Nephron (organoid): ENCODE data around the gene ITFG1.

Source experiments
- H3K27ac Mint-ChIP-seq, 3 experiments: 2 replicates each; pipeline ENCODE4 v1.8.0; 2020; ENCODE audit warnings: mixed read lengths in 3 of 3, mild to moderate bottlenecking in 2 of 3, moderate library complexity in 1 of 3
- H3K27me3 Mint-ChIP-seq: 2 replicates; pipeline ENCODE4 v1.8.0; 2021; ENCODE audit warnings: low read depth, mild to moderate bottlenecking, moderate library complexity, mixed read lengths
- H3K36me3 Mint-ChIP-seq: 2 replicates; pipeline ENCODE4 v1.8.0; 2020; ENCODE audit warnings: low read depth, mixed read lengths
- H3K4me1 Mint-ChIP-seq: 2 replicates; pipeline ENCODE4 v1.8.0; 2020; ENCODE audit warnings: mixed read lengths
- H3K4me3 Mint-ChIP-seq, 3 experiments: 2 replicates each; pipeline ENCODE4 v1.8.0; 2020; ENCODE audit warnings: mild to moderate bottlenecking in 3 of 3, mixed read lengths in 3 of 3, moderate library complexity in 2 of 3
- H3K9me3 Mint-ChIP-seq: 2 replicates; pipeline ENCODE4 v1.8.0; 2020; ENCODE audit warnings: mixed read lengths
- TF ChIP-seq, protein P1 (sequence below), 3 experiments: fragments of 200-600 bp; sonication (generic); IDR thresholded peaks; one replicate each; pipeline ENCODE4 v1.5.0; 2021; ENCODE audit warnings: antibody characterized with exemption in 3 of 3; ENCODE audit not compliant: unreplicated experiment in 3 of 3

Gene ITFG1

DNA sequence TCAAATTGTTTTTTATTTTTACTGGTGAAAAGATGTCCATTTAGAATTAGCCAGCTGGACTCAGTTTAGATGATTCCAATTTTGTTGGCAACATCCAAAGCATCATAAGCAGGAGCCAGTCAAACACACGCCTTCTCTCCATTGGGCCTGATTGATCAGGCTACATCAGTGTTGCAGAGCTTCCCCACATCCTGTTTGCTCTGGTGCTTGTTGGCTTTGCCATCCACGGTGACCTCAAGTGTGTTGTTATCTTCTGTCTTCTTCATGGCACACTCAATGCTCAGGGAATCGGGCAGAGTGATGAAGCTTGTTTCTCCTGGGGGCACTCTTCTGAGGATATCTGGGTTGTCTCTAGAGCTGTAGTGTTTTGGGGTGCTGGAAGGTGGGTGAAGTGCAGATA is 310.8 kb downstream of the ITFG1 start:
- Mint-ChIP-seq H3K27me3 (peaks cover 13% of the 10 kb centered on the region), H3K4me1 (no peaks in the 10 kb centered on the region), H3K9me3 (peaks cover 9% of the 10 kb centered on the region), H3K4me3 (no peak overlapping the region), H3K27ac (no peak overlapping the region), H3K36me3 (peaks cover 26% of the 10 kb centered on the region)
- TF ChIP-seq, protein P1, sequence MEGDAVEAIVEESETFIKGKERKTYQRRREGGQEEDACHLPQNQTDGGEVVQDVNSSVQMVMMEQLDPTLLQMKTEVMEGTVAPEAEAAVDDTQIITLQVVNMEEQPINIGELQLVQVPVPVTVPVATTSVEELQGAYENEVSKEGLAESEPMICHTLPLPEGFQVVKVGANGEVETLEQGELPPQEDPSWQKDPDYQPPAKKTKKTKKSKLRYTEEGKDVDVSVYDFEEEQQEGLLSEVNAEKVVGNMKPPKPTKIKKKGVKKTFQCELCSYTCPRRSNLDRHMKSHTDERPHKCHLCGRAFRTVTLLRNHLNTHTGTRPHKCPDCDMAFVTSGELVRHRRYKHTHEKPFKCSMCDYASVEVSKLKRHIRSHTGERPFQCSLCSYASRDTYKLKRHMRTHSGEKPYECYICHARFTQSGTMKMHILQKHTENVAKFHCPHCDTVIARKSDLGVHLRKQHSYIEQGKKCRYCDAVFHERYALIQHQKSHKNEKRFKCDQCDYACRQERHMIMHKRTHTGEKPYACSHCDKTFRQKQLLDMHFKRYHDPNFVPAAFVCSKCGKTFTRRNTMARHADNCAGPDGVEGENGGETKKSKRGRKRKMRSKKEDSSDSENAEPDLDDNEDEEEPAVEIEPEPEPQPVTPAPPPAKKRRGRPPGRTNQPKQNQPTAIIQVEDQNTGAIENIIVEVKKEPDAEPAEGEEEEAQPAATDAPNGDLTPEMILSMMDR (IDR thresholded peaks at IDR 0.05; ENCODE audit: unreplicated experiment in 3 of 3) = no peak

DNA sequence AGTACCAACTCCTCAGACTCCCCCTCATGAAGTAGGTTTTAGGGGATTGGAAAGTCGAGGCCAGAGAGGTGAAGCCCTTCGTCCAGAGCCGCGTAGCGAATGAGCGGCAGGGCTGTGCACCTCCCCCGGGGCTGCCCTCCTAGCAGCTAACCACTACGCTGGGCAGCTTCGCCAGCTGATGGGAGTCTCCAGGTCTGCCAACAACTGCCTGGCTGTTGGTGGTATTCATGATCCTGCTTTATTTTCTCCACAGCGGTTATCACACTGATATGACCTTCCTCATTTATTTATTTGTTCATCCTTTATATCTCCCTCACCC is 316.3 kb downstream of the ITFG1 start:
- TF ChIP-seq, protein P1 (IDR thresholded peaks at IDR 0.05; ENCODE audit: unreplicated experiment in 3 of 3) = peak in 1 of 3 experiments; percentile 13
- no peaks in the 10 kb centered on the region for H3K9me3 Mint-ChIP-seq
- no peaks in the 10 kb centered on the region for H3K36me3 Mint-ChIP-seq
- H3K27me3 Mint-ChIP-seq = peaks cover 33% of the 10 kb centered on the region
- H3K4me1 Mint-ChIP-seq = peaks cover 11% of the 10 kb centered on the region
- H3K27ac Mint-ChIP-seq = no peak overlapping the region
- H3K4me3 Mint-ChIP-seq = peak overlapping the region; percentile 72 to 84 (median 81)

DNA sequence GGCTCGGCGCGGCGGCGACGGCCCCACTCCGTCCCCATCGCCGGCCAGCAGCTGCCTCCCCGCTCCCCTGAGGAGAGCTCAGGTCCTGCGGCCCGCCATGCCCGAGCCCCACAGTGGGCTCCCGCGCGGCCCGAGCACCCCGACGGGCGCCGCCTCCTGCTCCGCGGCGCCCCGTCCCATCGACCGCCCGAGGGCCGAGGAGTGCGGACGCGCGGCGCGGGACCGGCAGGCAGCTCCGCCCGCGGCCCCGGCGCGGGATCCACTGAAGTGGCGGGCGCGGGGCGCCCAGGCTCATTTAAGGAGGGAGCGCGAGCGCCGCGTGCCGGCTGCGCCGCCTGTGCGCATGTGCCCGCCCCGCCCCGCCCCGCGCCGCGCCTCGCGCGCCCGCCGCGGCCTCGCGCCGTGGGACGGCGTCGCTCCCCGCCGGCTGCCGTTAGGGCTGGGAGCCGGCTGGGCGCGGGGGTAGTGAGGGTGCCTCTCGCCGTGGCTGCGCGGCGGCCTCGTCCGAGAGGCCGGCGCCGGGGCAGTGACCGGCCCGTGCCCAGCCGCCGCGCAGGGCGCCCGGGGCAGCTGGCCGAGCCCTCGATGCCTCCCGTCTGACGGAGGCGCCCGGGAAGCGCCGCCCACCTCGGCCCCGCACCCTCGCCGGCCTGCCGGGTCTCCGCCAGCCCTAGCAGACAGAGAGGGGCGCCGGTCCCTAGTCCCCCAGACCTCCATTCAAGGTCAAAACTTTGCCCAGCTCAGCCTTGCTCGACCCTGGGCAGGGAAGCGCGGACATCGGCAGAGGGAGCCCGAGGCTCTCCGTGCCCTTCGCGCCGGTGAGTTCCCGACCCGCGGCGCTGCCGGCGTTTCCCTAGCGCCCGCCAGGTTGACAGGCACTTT is 316.9 kb downstream of the ITFG1 start, which contains the start of gene NETO2:
Gene NETO2, minus strand, starts transcription at position 269 of the 882 bp plus-strand sequence. CDS start 333 bp downstream, outside the sequence.
- H3K4me1 Mint-ChIP-seq = peaks cover 11% of the 10 kb centered on the region
- H3K27ac Mint-ChIP-seq = no peak within 1 kb of the TSS
- H3K4me3 Mint-ChIP-seq = peak within 1 kb of the TSS; percentile 81 to 93 (median 90)
- TF ChIP-seq, protein P1 (IDR thresholded peaks at IDR 0.05; ENCODE audit: unreplicated experiment in 3 of 3) = peak; percentile 33 to 57 (median 56)
- no peaks in the 10 kb centered on the region for H3K36me3 Mint-ChIP-seq
- peaks cover 33% of the 10 kb centered on the region for H3K27me3 Mint-ChIP-seq
- no peaks in the 10 kb centered on the region for H3K9me3 Mint-ChIP-seq

DNA sequence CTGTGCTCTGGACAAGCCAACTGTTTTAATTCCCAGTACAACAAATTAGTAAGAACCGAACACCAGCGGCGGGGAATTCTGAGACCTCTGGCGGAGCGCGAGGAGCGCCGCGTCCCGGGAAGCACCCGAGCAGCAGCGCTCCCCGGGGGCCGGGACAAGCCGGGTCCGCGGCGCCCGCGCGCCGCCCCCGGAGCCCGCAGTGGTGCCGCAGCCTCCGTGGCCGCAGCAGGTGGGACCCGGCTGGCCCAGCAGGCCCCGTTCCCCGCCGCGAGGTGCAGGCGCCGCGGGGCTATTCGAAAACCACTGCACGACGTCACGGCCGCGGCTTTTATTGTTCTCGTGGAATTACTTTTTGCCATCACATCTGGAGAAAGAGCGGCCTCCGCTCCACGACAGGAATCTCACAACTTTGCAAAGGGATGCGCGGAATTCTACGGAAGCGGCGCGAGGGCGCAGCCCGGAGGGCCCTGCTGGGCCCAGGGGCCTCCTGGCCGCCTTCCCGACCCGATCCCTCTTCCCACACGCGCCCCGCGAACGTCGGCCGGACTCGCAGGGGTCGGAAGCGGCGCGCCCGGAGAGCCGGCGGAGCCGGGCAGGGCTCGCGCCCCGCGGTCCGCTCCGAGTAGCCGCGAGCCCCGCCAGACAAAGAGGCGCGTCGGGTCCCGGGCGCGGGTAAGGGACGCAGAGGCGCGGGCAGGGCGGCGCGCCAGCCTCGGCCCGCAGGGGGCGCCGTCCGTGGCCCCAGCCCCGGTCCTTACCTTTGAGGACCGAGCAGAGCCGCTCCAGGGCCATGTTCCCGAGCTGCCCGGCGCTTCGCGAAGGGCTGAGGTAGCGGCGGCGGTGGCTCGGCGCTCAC is 317.8 kb downstream of the ITFG1 start:
- Mint-ChIP-seq H3K27ac (no peak overlapping the region), H3K27me3 (peaks cover 33% of the 10 kb centered on the region), H3K36me3 (no peaks in the 10 kb centered on the region), H3K4me1 (peaks cover 11% of the 10 kb centered on the region), H3K4me3 (peak overlapping the region; percentile 90 to 93 (median 90)), H3K9me3 (no peaks in the 10 kb centered on the region)
- TF ChIP-seq, protein P1 (IDR thresholded peaks at IDR 0.05; ENCODE audit: unreplicated experiment in 3 of 3) = peak; percentile 58 to 79 (median 71)

DNA sequence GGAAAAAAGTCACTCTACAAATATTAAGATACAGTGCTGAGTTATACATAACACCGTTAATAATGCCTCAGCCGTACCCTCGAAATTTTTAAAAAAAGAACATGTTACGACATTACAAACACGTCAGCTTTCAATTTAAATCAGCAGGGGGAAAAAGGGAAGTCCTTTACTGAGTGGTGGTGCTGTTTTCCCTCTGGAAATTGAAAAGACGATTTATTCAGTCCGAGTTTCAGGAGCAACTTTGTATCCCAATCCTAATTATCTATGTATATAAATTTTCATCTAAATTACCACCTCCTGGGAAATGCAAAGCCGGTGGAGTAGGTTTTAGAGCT is 318.4 kb downstream of the ITFG1 start:
- H3K4me1 Mint-ChIP-seq = peaks cover 11% of the 10 kb centered on the region
- H3K27me3 Mint-ChIP-seq = peaks cover 33% of the 10 kb centered on the region
- TF ChIP-seq, protein P1 (IDR thresholded peaks at IDR 0.05; ENCODE audit: unreplicated experiment in 3 of 3) = no peak
- H3K9me3 Mint-ChIP-seq = no peaks in the 10 kb centered on the region
- H3K27ac Mint-ChIP-seq = peak overlapping the region in 1 of 3 experiments; percentile 3
- peak overlapping the region; percentile 90 to 93 (median 90) for H3K4me3 Mint-ChIP-seq
- no peaks in the 10 kb centered on the region for H3K36me3 Mint-ChIP-seq
